Esophagus (tissue), 2 donors: ENCODE measurements around the gene NAPSA. TPM values are rescaled to one million over a fixed set of nuclear protein-coding genes. Genes with fewer than 3 reads are reported as not detected.
"Not testable (repeated sequence)": the region's sequence is repeated elsewhere in the genome, so short reads cannot be mapped to it uniquely, and the experiment has no call there.

Experiments
- H3K27ac ChIP-seq, 2 donors: one replicate each; pipeline ENCODE4 v1.5.1; 2013; ENCODE audit warnings: low read depth in 2 of 2, mild to moderate bottlenecking in 2 of 2, inconsistent platforms in 1 of 2, low read length in 1 of 2, moderate library complexity in 1 of 2
- H3K27me3 ChIP-seq, 2 donors: one replicate each; pipeline ENCODE4 v1.6.1; 2013; ENCODE audit warnings: low read length in 2 of 2, control low read depth in 1 of 2, mild to moderate bottlenecking in 1 of 2; ENCODE audit not compliant: insufficient read depth in 2 of 2, control insufficient read depth in 1 of 2
- H3K36me3 ChIP-seq, 2 donors: one replicate each; pipeline ENCODE4 v1.6.1; 2013; ENCODE audit warnings: low read length in 1 of 2; ENCODE audit not compliant: control insufficient read depth in 2 of 2, insufficient read depth in 2 of 2
- H3K4me1 ChIP-seq, 2 donors: one replicate each; pipeline ENCODE4 v1.6.1; 2013; ENCODE audit warnings: low read length in 1 of 2; ENCODE audit not compliant: control insufficient read depth in 2 of 2, insufficient read depth in 2 of 2
- H3K4me3 ChIP-seq, 2 donors: one replicate each; pipeline ENCODE4 v1.5.1; 2013; ENCODE audit warnings: low read length in 2 of 2, mild to moderate bottlenecking in 2 of 2, low read depth in 1 of 2, moderate library complexity in 1 of 2
- H3K9me3 ChIP-seq, 2 donors: one replicate each; pipeline ENCODE4 v1.6.1; 2013; ENCODE audit warnings: mild to moderate bottlenecking in 2 of 2, low read depth in 1 of 2, low read length in 1 of 2, moderate library complexity in 1 of 2; ENCODE audit not compliant: control insufficient read depth in 2 of 2, insufficient read depth in 1 of 2
- WGBS, 2 donors: extraction: QIAGEN DNeasy Blood & Tissue Kit; methylation state at CpG; one replicate each; pipeline ENCODE4 v1.1.7; 2013; 5-methylcytosine and 5-hydroxymethylcytosine counted together
- polyA plus RNA-seq, 2 donors: library from polyadenylated mRNA; stranded (reverse); fragments of 200-250 nt; gene quantifications; one replicate each; pipeline ENCODE4 v1.2.3, GENCODE V29; 2013
- donor health status: healthy with polysubstance abuse.
- donor health status: Bipolar disorder and iron deficiency.

The NAPSA gene
- polyA plus RNA-seq, 2 donors = 0.28 to 1.5 TPM

- no peak overlapping the region for H3K4me3 ChIP-seq
- WGBS, 2 donors = 77% methylated on average over 7 of the region's 7 CpGs
- no peaks in the 10 kb centered on the region for H3K27me3 ChIP-seq
- H3K9me3 ChIP-seq = no peaks in the 10 kb centered on the region
- peaks cover 0 to 3% of the 10 kb centered on the region in 2 donors for H3K4me1 ChIP-seq
- H3K36me3 ChIP-seq = no peaks in the 10 kb centered on the region
- no peak overlapping the region for H3K27ac ChIP-seq
Measured at GRCh38 chr19:50362030-50362412, 3.4 kb downstream of the NAPSA start.

GRCh38 chr19:50361290-50362029, 4.0 kb downstream of the NAPSA start:
- WGBS, 2 donors = 87 to 89% methylated on average over 6 to 7 of the region's 7 CpGs
- Histone ChIP-seq H3K4me1 (peaks cover 0 to 3% of the 10 kb centered on the region in 2 donors), H3K36me3 (no peaks in the 10 kb centered on the region), H3K27ac (no peak overlapping the region), H3K9me3 (no peaks in the 10 kb centered on the region), H3K27me3 (no peaks in the 10 kb centered on the region), H3K4me3 (no peak overlapping the region)

GRCh38 chr19:50359328-50359818, 6.1 kb downstream of the NAPSA start:
- 92 to 96% methylated on average over 11 of the region's 11 CpGs for WGBS, 2 donors
- H3K4me3 ChIP-seq = no peak overlapping the region
- H3K27ac ChIP-seq = no peak overlapping the region
- H3K9me3 ChIP-seq = no peaks in the 10 kb centered on the region
- no peaks in the 10 kb centered on the region for H3K36me3 ChIP-seq
- peaks cover 0 to 3% of the 10 kb centered on the region in 2 donors for H3K4me1 ChIP-seq
- no peaks in the 10 kb centered on the region for H3K27me3 ChIP-seq

GRCh38 chr19:50358483-50359327, 6.7 kb downstream of the NAPSA start:
- Histone ChIP-seq H3K4me3 (peak overlapping the region; percentile 37 to 44), H3K27me3 (no peaks in the 10 kb centered on the region), H3K27ac (peak overlapping the region; percentile 11 to 74), H3K4me1 (peaks cover 0 to 3% of the 10 kb centered on the region in 2 donors), H3K36me3 (no peaks in the 10 kb centered on the region), H3K9me3 (no peaks in the 10 kb centered on the region)
- WGBS, 2 donors = 29 to 34% methylated on average over 54 of the region's 54 CpGs

- peak overlapping the region; percentile 44 to 47 for H3K4me3 ChIP-seq
- no peaks in the 10 kb centered on the region for H3K27me3 ChIP-seq
- H3K36me3 ChIP-seq = no peaks in the 10 kb centered on the region
- 9 to 11% methylated on average over 54 of the region's 54 CpGs for WGBS, 2 donors
- H3K4me1 ChIP-seq = peaks cover 0 to 3% of the 10 kb centered on the region in 2 donors
- H3K9me3 ChIP-seq = no peaks in the 10 kb centered on the region
- peak overlapping the region; percentile 80 to 92 for H3K27ac ChIP-seq
Measured at GRCh38 chr19:50357178-50358100, 8.0 kb downstream of the NAPSA start.

- Histone ChIP-seq H3K27ac (no peak overlapping the region), H3K4me3 (no peak overlapping the region), H3K9me3 (no peaks in the 10 kb centered on the region), H3K4me1 (peaks cover 0 to 3% of the 10 kb centered on the region in 2 donors), H3K27me3 (no peaks in the 10 kb centered on the region), H3K36me3 (no peaks in the 10 kb centered on the region)
- WGBS, 2 donors = 36% methylated on average over 13 of the region's 13 CpGs
Measured at GRCh38 chr19:50356691-50357177, 8.7 kb downstream of the NAPSA start.

- not testable (repeated sequence) for H3K4me3 ChIP-seq, H3K9me3 ChIP-seq, H3K36me3 ChIP-seq, H3K4me1 ChIP-seq, H3K27ac ChIP-seq, H3K27me3 ChIP-seq
- WGBS, 2 donors = 93 to 96% methylated on average over 7 of the region's 7 CpGs
Measured at GRCh38 chr19:50353487-50353880, 12.0 kb downstream of the NAPSA start.

- no peaks in the 10 kb centered on the region for H3K36me3 ChIP-seq
- H3K4me1 ChIP-seq = no peaks in the 10 kb centered on the region
- H3K27me3 ChIP-seq = no peaks in the 10 kb centered on the region
- no peaks in the 10 kb centered on the region for H3K9me3 ChIP-seq
- no peak overlapping the region for H3K4me3 ChIP-seq
- H3K27ac ChIP-seq = no peak overlapping the region
- WGBS, 2 donors = 58 to 60% methylated on average over 4 of the region's 4 CpGs
Measured at GRCh38 chr19:50352242-50352641, 13.2 kb downstream of the NAPSA start.
